H9 (cell line): Measurements from ENCODE around the gene LRRC70. TPM values are rescaled to one million over a fixed set of nuclear protein-coding genes. Genes with fewer than 3 reads are reported as not detected.

ENCODE experiments used
- DNase-seq: peaks from one replicate; pipeline ENCODE4 v3.0.0-alpha.2; 2017
- H2AFZ ChIP-seq: one replicate; pipeline ENCODE4 v1.6.1; 2013; ENCODE audit warnings: mild to moderate bottlenecking, low read length, control low read depth, moderate library complexity
- H2AK5ac ChIP-seq: 2 replicates; pipeline ENCODE4 v1.6.1; 2013; ENCODE audit warnings: low read length, control low read depth, mixed read lengths; ENCODE audit not compliant: insufficient read length
- H2BK120ac ChIP-seq: one replicate; pipeline ENCODE4 v1.6.1; 2013; ENCODE audit warnings: low read depth, mild to moderate bottlenecking, low read length, control low read depth, inconsistent platforms; ENCODE audit not compliant: poor library complexity, severe bottlenecking
- H2BK12ac ChIP-seq: 2 replicates; pipeline ENCODE4 v1.6.1; 2013; ENCODE audit warnings: low read length, control low read depth, mixed read lengths, low read depth; ENCODE audit not compliant: insufficient read length
- H2BK15ac ChIP-seq: 2 replicates; pipeline ENCODE4 v1.6.1; 2013; ENCODE audit warnings: low read depth, low read length, control low read depth
- H2BK20ac ChIP-seq: one replicate; pipeline ENCODE4 v1.6.1; 2013; ENCODE audit warnings: low read depth, mild to moderate bottlenecking, low read length, control low read depth, inconsistent platforms; ENCODE audit not compliant: poor library complexity, severe bottlenecking
- H2BK5ac ChIP-seq: 2 replicates; pipeline ENCODE4 v1.6.1; 2013; ENCODE audit warnings: low read length, control low read depth, mixed read lengths; ENCODE audit not compliant: insufficient read length
- H3K14ac ChIP-seq: 2 replicates; pipeline ENCODE4 v1.6.1; 2013; ENCODE audit warnings: low read length, control low read depth; ENCODE audit not compliant: insufficient read depth
- H3K18ac ChIP-seq: 2 replicates; pipeline ENCODE4 v1.6.1; 2013; ENCODE audit warnings: low read depth, mild to moderate bottlenecking, mixed read lengths, low read length, control low read depth; ENCODE audit not compliant: insufficient read length
- H3K23ac ChIP-seq: 2 replicates; pipeline ENCODE4 v1.6.1; 2013; ENCODE audit warnings: low read length, control low read depth, mixed read lengths, low read depth; ENCODE audit not compliant: insufficient read length
- H3K23me2 ChIP-seq: 2 replicates; pipeline ENCODE4 v1.6.1; 2013; ENCODE audit warnings: low read depth, mild to moderate bottlenecking, mixed read lengths, low read length, control low read depth; ENCODE audit not compliant: insufficient read length, poor library complexity, severe bottlenecking
- H3K27ac ChIP-seq: 2 replicates; pipeline ENCODE4 v1.5.1; 2013; ENCODE audit warnings: low read length, control low read depth, mixed read lengths, low read depth; ENCODE audit not compliant: insufficient read length
- H3K27me3 ChIP-seq: 2 replicates; pipeline ENCODE4 v1.6.1; 2013; ENCODE audit warnings: low read length, control low read depth, inconsistent platforms; ENCODE audit not compliant: insufficient read depth
- H3K4ac ChIP-seq: 2 replicates; pipeline ENCODE4 v1.6.1; 2013; ENCODE audit warnings: low read depth, mild to moderate bottlenecking, control low read depth, inconsistent platforms, low read length, moderate library complexity
- H3K4me1 ChIP-seq: 2 replicates; pipeline ENCODE4 v1.6.1; 2013; ENCODE audit warnings: low read length, control low read depth, inconsistent platforms; ENCODE audit not compliant: insufficient read depth
- H3K4me2 ChIP-seq: 2 replicates; pipeline ENCODE4 v1.6.1; 2013; ENCODE audit warnings: low read length, control low read depth, mixed read lengths; ENCODE audit not compliant: insufficient read length, insufficient read depth
- H3K56ac ChIP-seq: 2 replicates; pipeline ENCODE4 v1.6.1; 2013; ENCODE audit warnings: low read depth, mild to moderate bottlenecking, mixed read lengths, low read length, control low read depth; ENCODE audit not compliant: insufficient read length
- H3K79me1 ChIP-seq: 2 replicates; pipeline ENCODE4 v1.6.1; 2013; ENCODE audit warnings: low read depth, mild to moderate bottlenecking, moderate library complexity, low read length, control low read depth, inconsistent platforms; ENCODE audit not compliant: insufficient read depth, poor library complexity, severe bottlenecking
- H3K79me2 ChIP-seq: 2 replicates; pipeline ENCODE4 v1.6.1; 2013; ENCODE audit warnings: low read length, control low read depth, inconsistent platforms; ENCODE audit not compliant: insufficient read depth
- H3K9ac ChIP-seq: 2 replicates; pipeline ENCODE4 v1.6.1; 2013; ENCODE audit warnings: low read length, control low read depth, mixed read lengths; ENCODE audit not compliant: insufficient read length; ENCODE audit errors: extremely low read depth
- H3K9me3 ChIP-seq: one replicate; pipeline ENCODE4 v1.6.1; 2013; ENCODE audit warnings: low read depth, low read length, inconsistent platforms; ENCODE audit not compliant: control insufficient read depth
- H3T11ph ChIP-seq: one replicate; pipeline ENCODE4 v1.6.1; 2013; ENCODE audit warnings: mild to moderate bottlenecking, low read length, control low read depth, inconsistent platforms
- H4K20me1 ChIP-seq: one replicate; pipeline ENCODE4 v1.6.1; 2013; ENCODE audit not compliant: control insufficient read depth, insufficient read length, insufficient read depth
- H4K5ac ChIP-seq: 2 replicates; pipeline ENCODE4 v1.6.1; 2013; ENCODE audit warnings: low read depth, mild to moderate bottlenecking, mixed read lengths, low read length, control low read depth; ENCODE audit not compliant: insufficient read length
- H4K8ac ChIP-seq: replicated peaks from 2 replicates; pipeline ENCODE4 v1.6.1; 2013; ENCODE audit warnings: low read length, control low read depth, mixed read lengths, low read depth; ENCODE audit not compliant: insufficient read length
- H4K91ac ChIP-seq: 2 replicates; pipeline ENCODE4 v1.6.1; 2013; ENCODE audit warnings: low read depth, mild to moderate bottlenecking, moderate library complexity, mixed read lengths, low read length, control low read depth; ENCODE audit not compliant: insufficient read length
- H3K27ac Mint-ChIP-seq, 3 experiments: 2 replicates in 2 of 3; 3 replicates in 1 of 3; pipeline ENCODE4 v1.8.0; 2020 to 2021; ENCODE audit warnings: mixed read lengths in 3 of 3, mild to moderate bottlenecking in 1 of 3, moderate library complexity in 1 of 3
- H3K27me3 Mint-ChIP-seq: 2 replicates; pipeline ENCODE4 v1.8.0; 2021; ENCODE audit warnings: low read depth, mild to moderate bottlenecking, moderate library complexity, mixed read lengths
- H3K36me3 Mint-ChIP-seq, 3 experiments: 2 replicates in 2 of 3; 3 replicates in 1 of 3; pipeline ENCODE4 v1.8.0; 2020 to 2021; ENCODE audit warnings: low read depth in 3 of 3, mixed read lengths in 3 of 3; ENCODE audit not compliant: insufficient read depth in 1 of 3
- H3K4me1 Mint-ChIP-seq, 2 experiments: 2 replicates each; pipeline ENCODE4 v1.8.0; 2020; ENCODE audit warnings: mixed read lengths in 2 of 2
- H3K4me3 Mint-ChIP-seq, 2 experiments: 2 replicates in 1 of 2; 3 replicates in 1 of 2; pipeline ENCODE4 v1.8.0; 2020 to 2021; ENCODE audit warnings: mild to moderate bottlenecking in 2 of 2, mixed read lengths in 2 of 2, moderate library complexity in 1 of 2
- H3K9me3 Mint-ChIP-seq, 2 experiments: 2 replicates in 1 of 2; 3 replicates in 1 of 2; pipeline ENCODE4 v1.8.0; 2020; ENCODE audit warnings: mild to moderate bottlenecking in 2 of 2, mixed read lengths in 2 of 2, moderate library complexity in 1 of 2
- WGBS: extraction: QIAGEN DNeasy Blood & Tissue Kit; methylation state at CpG from one replicate; pipeline ENCODE4 v1.1.7; 2013; ENCODE audit warnings: missing lambda C conversion rate, low lambda C conversion rate, mixed read lengths; ENCODE audit not compliant: insufficient read length; ENCODE audit errors: extremely low coverage; 5-methylcytosine and 5-hydroxymethylcytosine counted together
- total RNA-seq: library from RNA; stranded (reverse); gene quantifications from 2 replicates; pipeline ENCODE4 v1.2.1, GENCODE V29; 2021
- TF ChIP-seq, protein P1 (sequence below): fragments of 200-600 bp; sonication (generic); conservative IDR thresholded peaks from 3 replicates; pipeline ENCODE4 v1.8.0; 2021; ENCODE audit warnings: antibody characterized with exemption, mild to moderate bottlenecking

LRRC70 gene
- total RNA-seq, 1 experiment from 2014 or later: 1.1 TPM

DNA sequence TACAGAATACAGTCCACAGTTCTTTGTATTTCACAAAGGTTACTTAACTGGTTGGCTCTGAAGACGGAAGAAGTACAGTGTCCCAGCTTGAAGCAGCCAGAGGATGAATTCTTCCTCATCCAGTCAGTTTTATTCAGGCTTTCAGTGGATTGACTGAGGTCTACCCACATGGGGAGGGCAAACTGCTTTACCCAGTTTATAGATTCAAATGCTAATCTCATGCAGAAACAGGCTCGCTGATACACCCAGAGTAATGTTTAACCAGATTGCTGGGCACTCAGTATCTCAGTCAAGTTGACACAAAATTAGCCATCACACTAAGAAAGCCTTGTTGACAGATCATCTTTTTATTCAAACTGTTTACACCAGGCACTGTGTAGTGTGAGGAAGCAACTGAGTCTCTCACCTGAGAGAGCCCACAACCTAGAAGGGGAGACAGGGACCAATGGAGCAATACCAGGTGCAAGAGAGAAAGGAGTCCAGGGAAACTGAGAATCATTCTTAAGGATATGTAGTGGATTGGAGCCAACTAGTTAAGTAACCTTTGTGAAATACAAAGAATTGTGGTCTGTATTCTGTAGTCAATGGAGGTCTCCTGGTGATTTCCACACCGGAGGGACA lies 15.9 kb downstream of the LRRC70 start:
- peak overlapping the region; percentile 37 to 64 (median 63); a peak in 5 of 7 replicates for H3K27ac Mint-ChIP-seq
- no peak overlapping the region for H2AK5ac ChIP-seq

More for the DNA sequence above, 15.9 kb downstream of the LRRC70 start:
- no peak overlapping the region for H3K18ac ChIP-seq
- no peak overlapping the region for H3K56ac ChIP-seq
- no peak overlapping the region for H3K14ac ChIP-seq
- H3K27me3 ChIP-seq: no peaks in the 10 kb centered on the region
- H2BK120ac ChIP-seq: no peak overlapping the region
- H4K8ac ChIP-seq: no peak overlapping the region
- peaks cover 8% of the 10 kb centered on the region; the same call in 1 of the 2 replicates for H3K4me1 ChIP-seq
- no peaks in the 10 kb centered on the region for H4K20me1 ChIP-seq
- no peaks in the 10 kb centered on the region for H3K79me2 ChIP-seq
- peaks cover 6 to 21% (median 10%) of the 10 kb centered on the region in 3 experiments for H3K36me3 Mint-ChIP-seq
- H3K9me3 Mint-ChIP-seq: no peaks in the 10 kb centered on the region
- H3K79me1 ChIP-seq: no peaks in the 10 kb centered on the region
- no peak overlapping the region for H3K27ac ChIP-seq
- H3T11ph ChIP-seq: no peak overlapping the region
- no peaks in the 10 kb centered on the region for H3K9me3 ChIP-seq
- no peak overlapping the region for H3K9ac ChIP-seq
- H2BK12ac ChIP-seq: no peak overlapping the region
- no peak overlapping the region for H4K5ac ChIP-seq
- no peak overlapping the region for H4K91ac ChIP-seq
- no peaks in the 10 kb centered on the region for H3K27me3 Mint-ChIP-seq
- H3K23me2 ChIP-seq: no peaks in the 10 kb centered on the region
- TF ChIP-seq, protein P1, sequence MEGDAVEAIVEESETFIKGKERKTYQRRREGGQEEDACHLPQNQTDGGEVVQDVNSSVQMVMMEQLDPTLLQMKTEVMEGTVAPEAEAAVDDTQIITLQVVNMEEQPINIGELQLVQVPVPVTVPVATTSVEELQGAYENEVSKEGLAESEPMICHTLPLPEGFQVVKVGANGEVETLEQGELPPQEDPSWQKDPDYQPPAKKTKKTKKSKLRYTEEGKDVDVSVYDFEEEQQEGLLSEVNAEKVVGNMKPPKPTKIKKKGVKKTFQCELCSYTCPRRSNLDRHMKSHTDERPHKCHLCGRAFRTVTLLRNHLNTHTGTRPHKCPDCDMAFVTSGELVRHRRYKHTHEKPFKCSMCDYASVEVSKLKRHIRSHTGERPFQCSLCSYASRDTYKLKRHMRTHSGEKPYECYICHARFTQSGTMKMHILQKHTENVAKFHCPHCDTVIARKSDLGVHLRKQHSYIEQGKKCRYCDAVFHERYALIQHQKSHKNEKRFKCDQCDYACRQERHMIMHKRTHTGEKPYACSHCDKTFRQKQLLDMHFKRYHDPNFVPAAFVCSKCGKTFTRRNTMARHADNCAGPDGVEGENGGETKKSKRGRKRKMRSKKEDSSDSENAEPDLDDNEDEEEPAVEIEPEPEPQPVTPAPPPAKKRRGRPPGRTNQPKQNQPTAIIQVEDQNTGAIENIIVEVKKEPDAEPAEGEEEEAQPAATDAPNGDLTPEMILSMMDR: no peak
- no peak overlapping the region for H2BK20ac ChIP-seq
- H3K4me2 ChIP-seq: no peak overlapping the region
- H2BK15ac ChIP-seq: no peak overlapping the region
- H2AFZ ChIP-seq: no peak overlapping the region
- H3K4me1 Mint-ChIP-seq: peaks cover 17 to 21% of the 10 kb centered on the region in 2 experiments
- H3K23ac ChIP-seq: no peak overlapping the region
- no peak for DNase-seq
- no CpG with 5 or more reads among the region's 3 CpGs for WGBS
- H2BK5ac ChIP-seq: no peak overlapping the region
- H3K4me3 Mint-ChIP-seq: no peak overlapping the region
- no peak overlapping the region for H3K4ac ChIP-seq
